Measurements from ENCODE around the gene SH3RF3.

GRCh38 chr2:109330056-109330455 is 201.1 kb downstream of the SH3RF3 start:
- TF ChIP-seq REST (IDR thresholded peaks at IDR 0.05; ENCODE audit: insufficient read depth in 1 of 2, low read depth in 2 of 2, low read length in 2 of 2): no peak
- TF ChIP-seq FOXP2 (optimal IDR thresholded peaks at IDR 0.05; ENCODE audit: borderline replicate concordance, extremely low read depth, extremely low read length, insufficient read depth): no peak
- no peak for TF ChIP-seq POLR2AphosphoS5 (IDR thresholded peaks at IDR 0.05; ENCODE audit: low read depth, low read length)
